Nephron progenitor cell (in vitro differentiated cells): Measurements from ENCODE around the gene SDK1.

Experiments
- DNase-seq: peaks from one replicate; pipeline ENCODE4 v3.0.0; 2021
- H3K27ac Mint-ChIP-seq: 2 replicates; pipeline ENCODE4 v1.8.0; 2021; ENCODE audit warnings: mild to moderate bottlenecking, moderate library complexity, mixed read lengths
- H3K27me3 Mint-ChIP-seq: 2 replicates; pipeline ENCODE4 v1.8.0; 2021; ENCODE audit warnings: mild to moderate bottlenecking, low read depth, mixed read lengths; ENCODE audit not compliant: poor library complexity
- H3K36me3 Mint-ChIP-seq: 2 replicates; pipeline ENCODE4 v1.8.0; 2021; ENCODE audit warnings: low read depth, mixed read lengths
- H3K4me1 Mint-ChIP-seq: 2 replicates; pipeline ENCODE4 v1.8.0; 2021; ENCODE audit warnings: mixed read lengths
- H3K4me3 Mint-ChIP-seq: 2 replicates; pipeline ENCODE4 v1.8.0; 2021; ENCODE audit warnings: mild to moderate bottlenecking, moderate library complexity, mixed read lengths
- H3K9me3 Mint-ChIP-seq: 2 replicates; pipeline ENCODE4 v1.8.0; 2021; ENCODE audit warnings: mild to moderate bottlenecking, moderate library complexity, mixed read lengths
- CTCF ChIP-seq: fragments of 200-600 bp; sonication (generic); IDR thresholded peaks from 2 replicates; pipeline ENCODE4 v1.5.0; 2021; ENCODE audit warnings: antibody characterized with exemption

The SDK1 gene

DNA sequence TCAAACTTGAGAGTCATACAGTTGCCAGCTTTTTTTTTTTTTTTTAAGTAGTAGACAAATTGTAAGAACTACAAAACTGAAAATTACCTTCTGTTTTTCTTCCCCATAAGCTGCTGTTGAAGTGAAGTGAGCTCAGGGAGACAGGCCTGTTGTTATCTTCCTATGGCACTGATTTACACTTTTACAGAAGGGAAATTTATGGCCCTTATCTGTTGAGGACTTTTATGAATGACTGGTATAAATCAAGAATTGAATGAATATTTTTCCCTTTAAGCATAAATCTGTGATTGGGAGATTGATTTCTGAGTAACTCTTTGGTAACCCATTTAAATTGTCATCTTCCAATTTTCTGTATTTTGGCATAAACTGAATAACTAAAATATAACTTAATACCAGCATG, 124.0 kb downstream of the SDK1 start:
- Mint-ChIP-seq H3K9me3 (peaks cover 12% of the 10 kb centered on the region), H3K4me1 (peaks cover 2% of the 10 kb centered on the region), H3K36me3 (peaks cover 6% of the 10 kb centered on the region), H3K27ac (no peak overlapping the region), H3K4me3 (no peak overlapping the region), H3K27me3 (no peaks in the 10 kb centered on the region)
- DNase-seq, result no peak
- TF ChIP-seq CTCF, result no peak

- Mint-ChIP-seq H3K9me3 (peaks cover 12% of the 10 kb centered on the region), H3K4me1 (peaks cover 12% of the 10 kb centered on the region), H3K27ac (peak overlapping the region; percentile 1), H3K27me3 (no peaks in the 10 kb centered on the region), H3K36me3 (peaks cover 6% of the 10 kb centered on the region), H3K4me3 (no peak overlapping the region)
- no peak for TF ChIP-seq CTCF
- DNase-seq, result no peak
Observed at GRCh38 chr7:3426064-3426463, 125.0 kb downstream of the SDK1 start.

GRCh38 chr7:3427957-3428356, 126.9 kb downstream of the SDK1 start:
- no peak for DNase-seq
- H3K9me3 Mint-ChIP-seq, result no peaks in the 10 kb centered on the region
- H3K4me3 Mint-ChIP-seq, result no peak overlapping the region
- H3K36me3 Mint-ChIP-seq, result no peaks in the 10 kb centered on the region
- TF ChIP-seq CTCF, result no peak
- no peak overlapping the region for H3K27ac Mint-ChIP-seq
- no peaks in the 10 kb centered on the region for H3K27me3 Mint-ChIP-seq
- H3K4me1 Mint-ChIP-seq, result peaks cover 12% of the 10 kb centered on the region

GRCh38 chr7:3429981-3430380, 128.9 kb downstream of the SDK1 start:
- DNase-seq, result no peak
- no peaks in the 10 kb centered on the region for H3K27me3 Mint-ChIP-seq
- no peak overlapping the region for H3K27ac Mint-ChIP-seq
- peaks cover 12% of the 10 kb centered on the region for H3K4me1 Mint-ChIP-seq
- no peak for TF ChIP-seq CTCF
- no peaks in the 10 kb centered on the region for H3K36me3 Mint-ChIP-seq
- H3K4me3 Mint-ChIP-seq, result no peak overlapping the region
- H3K9me3 Mint-ChIP-seq, result no peaks in the 10 kb centered on the region

- no peak overlapping the region for H3K4me3 Mint-ChIP-seq
- H3K27ac Mint-ChIP-seq, result no peak overlapping the region
- no peak for TF ChIP-seq CTCF
- peaks cover 12% of the 10 kb centered on the region for H3K4me1 Mint-ChIP-seq
- H3K36me3 Mint-ChIP-seq, result no peaks in the 10 kb centered on the region
- no peaks in the 10 kb centered on the region for H3K27me3 Mint-ChIP-seq
- no peaks in the 10 kb centered on the region for H3K9me3 Mint-ChIP-seq
- no peak for DNase-seq
Observed at GRCh38 chr7:3430588-3430987, 129.5 kb downstream of the SDK1 start.

GRCh38 chr7:3431306-3431705, 130.3 kb downstream of the SDK1 start:
- Mint-ChIP-seq H3K36me3 (no peaks in the 10 kb centered on the region), H3K27ac (no peak overlapping the region), H3K4me1 (peaks cover 12% of the 10 kb centered on the region), H3K27me3 (no peaks in the 10 kb centered on the region), H3K9me3 (no peaks in the 10 kb centered on the region), H3K4me3 (no peak overlapping the region)
- no peak for TF ChIP-seq CTCF
- DNase-seq, result no peak
